OCI-LY3 (cell line): ENCODE results near the gene IFT27.

Source experiments
- H2AFZ ChIP-seq: fragments of 200-600, 300-600 bp; shearing (Covaris generic); 2 replicates; pipeline ENCODE4 v1.6.0; 2014; ENCODE audit warnings: antibody characterized with exemption, low read depth, low read length
- H3K27ac ChIP-seq: fragments of 200-600, 300-600 bp; sonication (generic); 2 replicates; pipeline ENCODE4 v1.5.1; 2014; ENCODE audit warnings: mild to moderate bottlenecking, low read length, moderate library complexity, mixed read lengths
- H3K27me3 ChIP-seq: fragments of 200-600, 300-600 bp; sonication (generic); 2 replicates; pipeline ENCODE4 v1.6.1; 2014; ENCODE audit warnings: low read depth, low read length, mixed read lengths
- H3K36me3 ChIP-seq: fragments of 200-600, 300-600 bp; sonication (generic); replicated peaks from 2 replicates; pipeline ENCODE3; 2014; ENCODE audit warnings: low read depth, low read length, mixed read lengths
- H3K4me1 ChIP-seq: fragments of 300-600, 200-600 bp; sonication (generic); 2 replicates; pipeline ENCODE4 v1.6.1; 2014; ENCODE audit warnings: low read length, mixed read lengths
- H3K4me2 ChIP-seq: fragments of 200-600, 300-600 bp; sonication (generic); 2 replicates; pipeline ENCODE4 v1.6.1; 2014; ENCODE audit warnings: low read length, mixed read lengths
- H3K4me3 ChIP-seq: fragments of 300-600, 200-600 bp; sonication (generic); 2 replicates; pipeline ENCODE4 v1.5.1; 2014; ENCODE audit warnings: antibody characterized with exemption, mild to moderate bottlenecking, low read length, moderate library complexity
- H3K79me2 ChIP-seq: fragments of 300-600, 200-600 bp; shearing (Covaris generic); 2 replicates; pipeline ENCODE4 v1.6.1; 2014; ENCODE audit warnings: mild to moderate bottlenecking, low read length, mixed read lengths
- H3K9ac ChIP-seq: fragments of 300-600, 200-600 bp; shearing (Covaris generic); 2 replicates; pipeline ENCODE4 v1.6.0; 2014; ENCODE audit warnings: mild to moderate bottlenecking, low read length, moderate library complexity
- H3K9me3 ChIP-seq: fragments of 200-600, 300-600 bp; shearing (Covaris generic); 2 replicates; pipeline ENCODE4 v1.6.1; 2014; ENCODE audit warnings: low read length, mixed read lengths; ENCODE audit not compliant: insufficient read depth
- H4K20me1 ChIP-seq: fragments of 200-600, 300-600 bp; sonication (generic); 2 replicates; pipeline ENCODE4 v1.6.1; 2016; ENCODE audit warnings: low read length, mixed read lengths; ENCODE audit not compliant: insufficient read depth
- EZH2phosphoT487 ChIP-seq: fragments of 200-600 bp; shearing (Covaris generic); IDR thresholded peaks from 2 replicates; pipeline ENCODE4 v1.6.1; 2018; ENCODE audit warnings: antibody characterized with exemption, mixed run types, low read depth
- TF ChIP-seq, protein P1 (sequence below): fragments of 200-600, 300-600 bp; sonication (generic); IDR thresholded peaks from 2 replicates; pipeline ENCODE4 v1.5.1; 2014; ENCODE audit warnings: antibody characterized with exemption, low read length, low read depth

Gene IFT27

DNA sequence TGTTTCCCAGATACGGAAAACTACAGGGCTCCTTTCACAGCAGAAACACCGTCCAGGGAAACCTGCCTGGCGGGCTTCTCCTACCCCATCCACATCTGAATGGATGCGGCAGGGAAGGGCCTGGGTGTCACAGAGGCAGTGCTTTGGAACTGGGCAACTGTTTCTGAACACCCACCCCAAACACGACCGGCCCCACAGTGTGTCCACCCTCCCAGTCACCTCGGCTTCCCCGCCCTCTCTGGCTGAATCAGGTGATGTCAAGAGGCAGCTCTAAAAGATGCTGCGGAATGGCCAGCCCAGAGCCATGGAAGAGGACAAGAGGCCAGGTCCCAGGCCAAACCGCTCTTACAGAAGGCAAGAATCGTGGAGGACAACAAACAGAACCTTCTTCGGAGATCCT lies 22.0 kb downstream of the IFT27 start:
- H3K36me3 ChIP-seq: no peaks in the 10 kb centered on the region
- no peak overlapping the region for H3K27ac ChIP-seq
- H3K4me3 ChIP-seq: no peak overlapping the region

DNA sequence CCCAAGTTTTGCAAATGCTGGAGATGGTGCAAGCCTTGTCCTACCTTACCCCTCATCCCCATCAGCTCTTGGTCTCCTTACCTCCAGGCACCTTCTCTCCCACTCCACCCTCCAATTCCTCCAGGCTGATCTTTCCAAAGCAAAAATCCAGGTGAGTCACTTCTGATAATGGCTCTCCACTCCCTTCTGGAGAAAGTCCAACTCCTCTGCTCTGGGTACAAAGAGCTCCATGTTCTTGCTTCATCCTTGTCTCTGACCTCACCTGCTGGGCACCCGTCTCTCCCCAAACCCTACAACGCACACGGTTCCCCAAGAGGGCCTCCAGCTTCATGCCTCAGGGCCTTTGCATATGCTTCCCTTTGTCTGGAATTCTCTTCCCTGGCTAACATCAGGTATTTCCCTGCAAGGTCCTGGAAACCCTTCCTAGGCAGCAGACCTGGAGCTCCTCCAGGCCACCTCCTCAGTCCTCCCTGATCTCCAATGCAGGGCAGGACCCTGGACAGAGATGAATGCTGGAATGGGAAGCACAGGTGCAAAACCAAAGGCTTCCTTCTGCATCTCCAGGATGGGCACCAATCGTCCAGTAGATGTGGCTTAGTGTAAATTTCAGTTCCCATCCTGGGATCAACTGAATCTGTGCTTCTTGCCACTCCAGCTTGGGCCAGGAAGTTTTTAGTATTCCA lies 22.7 kb downstream of the IFT27 start:
- no peaks in the 10 kb centered on the region for H3K36me3 ChIP-seq
- H3K79me2 ChIP-seq: no peaks in the 10 kb centered on the region
- no peaks in the 10 kb centered on the region for H3K4me1 ChIP-seq
- no peak for TF ChIP-seq EZH2phosphoT487
- TF ChIP-seq, protein P1, sequence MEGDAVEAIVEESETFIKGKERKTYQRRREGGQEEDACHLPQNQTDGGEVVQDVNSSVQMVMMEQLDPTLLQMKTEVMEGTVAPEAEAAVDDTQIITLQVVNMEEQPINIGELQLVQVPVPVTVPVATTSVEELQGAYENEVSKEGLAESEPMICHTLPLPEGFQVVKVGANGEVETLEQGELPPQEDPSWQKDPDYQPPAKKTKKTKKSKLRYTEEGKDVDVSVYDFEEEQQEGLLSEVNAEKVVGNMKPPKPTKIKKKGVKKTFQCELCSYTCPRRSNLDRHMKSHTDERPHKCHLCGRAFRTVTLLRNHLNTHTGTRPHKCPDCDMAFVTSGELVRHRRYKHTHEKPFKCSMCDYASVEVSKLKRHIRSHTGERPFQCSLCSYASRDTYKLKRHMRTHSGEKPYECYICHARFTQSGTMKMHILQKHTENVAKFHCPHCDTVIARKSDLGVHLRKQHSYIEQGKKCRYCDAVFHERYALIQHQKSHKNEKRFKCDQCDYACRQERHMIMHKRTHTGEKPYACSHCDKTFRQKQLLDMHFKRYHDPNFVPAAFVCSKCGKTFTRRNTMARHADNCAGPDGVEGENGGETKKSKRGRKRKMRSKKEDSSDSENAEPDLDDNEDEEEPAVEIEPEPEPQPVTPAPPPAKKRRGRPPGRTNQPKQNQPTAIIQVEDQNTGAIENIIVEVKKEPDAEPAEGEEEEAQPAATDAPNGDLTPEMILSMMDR: no peak
- peaks cover 34% of the 10 kb centered on the region for H3K27me3 ChIP-seq
- no peak overlapping the region for H3K4me3 ChIP-seq
- H2AFZ ChIP-seq: no peak overlapping the region
- H3K27ac ChIP-seq: no peak overlapping the region
- no peak overlapping the region for H3K4me2 ChIP-seq
- H3K9ac ChIP-seq: no peak overlapping the region
- H4K20me1 ChIP-seq: no peaks in the 10 kb centered on the region
- H3K9me3 ChIP-seq: no peaks in the 10 kb centered on the region

More for the DNA sequence above, 22.0 kb downstream of the IFT27 start:
- Histone ChIP-seq H3K9me3 (no peaks in the 10 kb centered on the region), H2AFZ (no peak overlapping the region), H3K9ac (no peak overlapping the region), H3K27me3 (peaks cover 34% of the 10 kb centered on the region), H3K79me2 (no peaks in the 10 kb centered on the region), H3K4me2 (no peak overlapping the region), H3K4me1 (no peaks in the 10 kb centered on the region), H4K20me1 (no peaks in the 10 kb centered on the region)
- no peak for TF ChIP-seq EZH2phosphoT487
- TF ChIP-seq, protein P1: no peak

DNA sequence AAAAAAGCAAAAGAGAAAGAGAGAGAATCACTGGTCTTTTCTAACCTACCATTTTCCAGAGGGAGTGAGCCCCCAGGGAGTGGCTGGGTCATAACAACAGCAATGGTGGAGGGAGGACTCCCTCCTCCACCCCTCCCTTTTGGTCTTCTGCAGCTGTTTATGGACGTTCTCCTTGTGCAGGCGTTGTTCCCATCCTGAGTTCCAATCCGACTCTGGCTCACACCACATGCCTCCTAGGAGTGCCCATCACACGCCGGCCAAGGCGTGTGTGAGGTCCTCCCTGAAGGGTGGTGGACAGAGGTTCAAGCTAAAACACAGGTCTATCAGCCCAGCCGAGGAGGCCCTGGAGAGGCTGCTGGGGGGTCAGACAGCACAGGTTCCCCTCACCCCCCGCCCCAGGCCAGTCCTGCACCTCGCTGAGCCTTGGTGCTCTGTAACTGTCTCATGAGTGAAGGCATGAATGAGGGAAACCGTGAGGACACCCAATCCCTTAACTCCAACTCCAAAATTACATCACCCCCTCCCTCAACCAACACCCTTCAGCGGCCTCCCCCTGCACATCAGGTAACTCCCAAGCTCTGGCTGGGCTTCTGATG lies 29.4 kb downstream of the IFT27 start:
- H3K4me3 ChIP-seq: no peak overlapping the region

DNA sequence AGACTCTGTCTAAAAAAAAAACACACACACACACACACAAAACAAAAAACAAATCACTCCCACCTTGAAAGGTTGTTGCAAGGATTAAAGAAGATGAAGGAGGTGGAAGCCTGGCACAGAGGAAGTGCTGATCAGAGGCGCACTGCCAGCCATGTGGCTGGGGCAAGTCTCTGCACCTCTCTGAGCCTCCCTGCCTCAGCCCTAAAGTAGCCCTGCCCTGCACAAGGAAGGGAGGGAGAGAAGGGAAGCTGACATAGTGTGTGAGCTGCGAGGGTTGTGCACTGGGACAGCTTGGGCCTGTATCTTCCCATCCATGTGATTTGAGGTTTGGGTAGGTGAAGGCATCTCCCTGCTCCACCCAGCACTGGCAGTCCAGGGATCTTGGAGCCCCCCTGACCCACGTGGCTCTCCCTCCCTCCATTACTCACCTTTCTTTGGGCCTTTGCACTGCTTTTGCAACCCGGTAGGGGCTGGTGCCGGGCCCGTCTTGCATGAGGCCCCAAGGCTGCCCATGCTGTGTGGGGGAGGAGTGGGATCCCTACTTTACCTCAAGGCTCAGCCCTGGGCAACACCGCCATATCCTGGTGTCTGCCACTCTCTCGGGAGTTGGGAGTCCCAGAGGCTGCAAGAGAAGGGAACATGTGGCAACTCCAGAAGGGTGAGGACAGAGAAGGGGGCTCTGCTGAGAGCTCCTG lies 30.5 kb downstream of the IFT27 start:
- no peak overlapping the region for H3K27ac ChIP-seq
- no peaks in the 10 kb centered on the region for H3K36me3 ChIP-seq
- no peaks in the 10 kb centered on the region for H3K9me3 ChIP-seq
- no peak for TF ChIP-seq EZH2phosphoT487
- TF ChIP-seq, protein P1: no peak
- no peaks in the 10 kb centered on the region for H4K20me1 ChIP-seq
- H3K79me2 ChIP-seq: no peaks in the 10 kb centered on the region
- H3K4me2 ChIP-seq: no peak overlapping the region
- H2AFZ ChIP-seq: no peak overlapping the region
- no peak overlapping the region for H3K4me3 ChIP-seq
- H3K9ac ChIP-seq: no peak overlapping the region
- 0 out of 2 replicates have a peak, but pooled peaks cover 5% of the 10 kb centered on the region for H3K27me3 ChIP-seq
- H3K4me1 ChIP-seq: no peaks in the 10 kb centered on the region

More for the DNA sequence above, 29.4 kb downstream of the IFT27 start:
- Histone ChIP-seq H3K4me2 (no peak overlapping the region), H3K27ac (no peak overlapping the region), H3K9me3 (no peaks in the 10 kb centered on the region), H3K9ac (no peak overlapping the region), H2AFZ (no peak overlapping the region), H3K27me3 (0 out of 2 replicates have a peak, but pooled peaks cover 5% of the 10 kb centered on the region), H3K4me1 (no peaks in the 10 kb centered on the region), H3K79me2 (no peaks in the 10 kb centered on the region), H3K36me3 (no peaks in the 10 kb centered on the region), H4K20me1 (no peaks in the 10 kb centered on the region)
- TF ChIP-seq EZH2phosphoT487: no peak
